Prostate gland (tissue), 2 donors: ENCODE measurements around the gene PAXIP1. TPM values are rescaled to one million over a fixed set of nuclear protein-coding genes. Genes with fewer than 3 reads are reported as not detected.
"Not testable (repeated sequence)": the region's sequence is repeated elsewhere in the genome, so short reads cannot be mapped to it uniquely, and the experiment has no call there.

ENCODE experiments used
- DNase-seq: peaks from one replicate; pipeline ENCODE4 v3.0.0-alpha.2; 2019; ENCODE audit warnings: low spot score
- H3K27ac ChIP-seq, 2 donors: fragments of 200-600 bp; sonication (generic); 2 replicates each; pipeline ENCODE4 v1.5.1; 2017 to 2019
- H3K27me3 ChIP-seq: fragments of 200-600 bp; sonication (generic); replicated peaks from 2 replicates; pipeline ENCODE4 v1.5.1; 2019; ENCODE audit not compliant: insufficient read depth
- H3K36me3 ChIP-seq, 2 donors: fragments of 200-600 bp; sonication (generic); 1 replicate in 1 of 2; 2 replicates in 1 of 2; pipeline versions ENCODE4 v1.5.1 to v1.8.1; 2017 to 2019
- H3K4me1 ChIP-seq: fragments of 200-600 bp; sonication (generic); replicated peaks from 2 replicates; pipeline ENCODE4 v1.5.1; 2019
- H3K4me3 ChIP-seq, 2 donors: fragments of 200-600 bp; sonication (generic); 2 replicates each; pipeline ENCODE4 v1.5.1; 2017 to 2019
- H3K9me3 ChIP-seq: fragments of 200-600 bp; sonication (generic); 2 replicates; pipeline ENCODE4 v1.5.1; 2017
- CTCF ChIP-seq, 4 experiments: fragments of 200-600 bp in 2 of 4; fragments of 450-650 bp in 2 of 4; sonication (generic) in 2 of 4; IDR thresholded peaks; 1 replicate in 3 of 4; 2 replicates in 1 of 4; pipeline ENCODE4 v1.5.1; 2016 to 2019; ENCODE audit warnings: antibody characterized with exemption in 4 of 4, mild to moderate bottlenecking in 2 of 4, moderate library complexity in 2 of 4
- POLR2A ChIP-seq: fragments of 450-650 bp; IDR thresholded peaks from one replicate; pipeline ENCODE4 v1.6.1; 2016; ENCODE audit warnings: antibody characterized with exemption, mild to moderate bottlenecking
- POLR2AphosphoS5 ChIP-seq: sonication (generic); formaldehyde crosslinking; IDR thresholded peaks from one replicate; pipeline ENCODE4 v1.6.1; 2017; ENCODE audit warnings: antibody characterized with exemption
- WGBS: methylation state at CpG from one replicate; pipeline ENCODE4 v1.1.5; 2018; 5-methylcytosine and 5-hydroxymethylcytosine counted together
- intact Hi-C: fragments of 100-400 bp; cut with DNase I; formaldehyde crosslinking; loops from one replicate; pipeline ENCODE4 v1.14.2; 2022
- total RNA-seq, 2 donors: library from RNA; depleted of rRNA; stranded (reverse); fragments of >200 nt; gene quantifications; one replicate each; pipeline ENCODE4 v1.1.0, GENCODE V29; 2016

The PAXIP1 gene
- total RNA-seq, 2 donors from 2014 or later = 15.8 to 24.1 TPM

GRCh38 chr7:154946166-154946565 lies 56.8 kb downstream of the PAXIP1 start:
- Histone ChIP-seq H3K27ac (no peak overlapping the region), H3K36me3 (peaks cover 0 to 6% of the 10 kb centered on the region in 2 donors)
- intact Hi-C loops = no loop called here

GRCh38 chr7:154943906-154944305 lies 59.0 kb downstream of the PAXIP1 start:
- H3K4me3 ChIP-seq = no peak overlapping the region
- WGBS = 71% methylated on average over 9 of the region's 9 CpGs
- H3K36me3 ChIP-seq = peaks cover 0 to 6% of the 10 kb centered on the region in 2 donors

More at GRCh38 chr7:154946166-154946565, 56.8 kb downstream of the PAXIP1 start:
- 89% methylated on average over 7 of the region's 7 CpGs for WGBS
- Histone ChIP-seq H3K27me3 (no peaks in the 10 kb centered on the region), H3K4me3 (no peak overlapping the region), H3K4me1 (no peaks in the 10 kb centered on the region), H3K9me3 (no peaks in the 10 kb centered on the region)
- no peak for TF ChIP-seq POLR2AphosphoS5
- TF ChIP-seq POLR2A = no peak
- TF ChIP-seq CTCF (IDR thresholded peaks at IDR 0.05) = no peak
- no peak for DNase-seq

GRCh38 chr7:154942691-154943090 lies 60.2 kb downstream of the PAXIP1 start:
- no peaks in the 10 kb centered on the region for H3K4me1 ChIP-seq
- intact Hi-C loops = no loop called here
- no peaks in the 10 kb centered on the region for H3K9me3 ChIP-seq
- no peak overlapping the region for H3K4me3 ChIP-seq
- TF ChIP-seq POLR2A (no peak), CTCF (IDR thresholded peaks at IDR 0.05) (no peak), POLR2AphosphoS5 (no peak)
- H3K27ac ChIP-seq = no peak overlapping the region
- WGBS = 87% methylated on average over 2 of the region's 2 CpGs
- H3K36me3 ChIP-seq = peaks cover 0 to 2% of the 10 kb centered on the region in 2 donors
- no peak for DNase-seq
- no peaks in the 10 kb centered on the region for H3K27me3 ChIP-seq

More at GRCh38 chr7:154943906-154944305, 59.0 kb downstream of the PAXIP1 start:
- Histone ChIP-seq H3K9me3 (no peaks in the 10 kb centered on the region), H3K27ac (no peak overlapping the region), H3K27me3 (no peaks in the 10 kb centered on the region), H3K4me1 (no peaks in the 10 kb centered on the region)
- no peak for TF ChIP-seq CTCF (IDR thresholded peaks at IDR 0.05)
- TF ChIP-seq POLR2AphosphoS5 = no peak
- no peak for TF ChIP-seq POLR2A
- intact Hi-C loops = no loop called here
- no peak for DNase-seq

- DNase-seq = no peak
- WGBS = 83% methylated on average over 1 of the region's 1 CpG
- Histone ChIP-seq H3K4me3 (no peak overlapping the region), H3K27ac (no peak overlapping the region), H3K36me3 (no peaks in the 10 kb centered on the region), H3K9me3 (no peaks in the 10 kb centered on the region), H3K4me1 (no peaks in the 10 kb centered on the region), H3K27me3 (no peaks in the 10 kb centered on the region)
- TF ChIP-seq POLR2AphosphoS5 (no peak), POLR2A (no peak), CTCF (IDR thresholded peaks at IDR 0.05) (no peak)
- intact Hi-C loops = no loop called here
Observed at GRCh38 chr7:154937837-154938236, 65.1 kb downstream of the PAXIP1 start.

- H3K27me3 ChIP-seq, H3K4me3 ChIP-seq, H3K36me3 ChIP-seq, intact Hi-C loops, DNase-seq, H3K4me1 ChIP-seq, H3K9me3 ChIP-seq, H3K27ac ChIP-seq: not testable (repeated sequence)
- WGBS = 98% methylated on average over 5 of the region's 5 CpGs
Observed at GRCh38 chr7:154934353-154934952, 68.5 kb downstream of the PAXIP1 start.
